Measurements from ENCODE around the gene RAPGEF1.

RAPGEF1 gene

GRCh38 chr9:131603711-131604439 lies 136.0 kb downstream of the RAPGEF1 start:
- DNase-seq (ENCODE audit: low spot score), result no peak

- no peak for DNase-seq (ENCODE audit: low spot score)
Measured at GRCh38 chr9:131603199-131603598, 136.7 kb downstream of the RAPGEF1 start.

- DNase-seq (ENCODE audit: low spot score), result no peak
Measured at GRCh38 chr9:131601683-131602181, 138.1 kb downstream of the RAPGEF1 start.

- DNase-seq (ENCODE audit: low spot score), result no peak
Measured at GRCh38 chr9:131598121-131598520, 141.8 kb downstream of the RAPGEF1 start.

- no peak for DNase-seq (ENCODE audit: low spot score)
Measured at GRCh38 chr9:131597246-131597645, 142.6 kb downstream of the RAPGEF1 start.

GRCh38 chr9:131596430-131596743 lies 143.5 kb downstream of the RAPGEF1 start:
- DNase-seq (ENCODE audit: low spot score), result no peak

- DNase-seq (ENCODE audit: low spot score), result no peak
Measured at GRCh38 chr9:131595696-131596429, 144.0 kb downstream of the RAPGEF1 start.

- DNase-seq (ENCODE audit: low spot score), result no peak
Measured at GRCh38 chr9:131594906-131595665, 144.8 kb downstream of the RAPGEF1 start.

- DNase-seq (ENCODE audit: low spot score), result no peak
Measured at GRCh38 chr9:131593936-131594665, 145.8 kb downstream of the RAPGEF1 start.

- DNase-seq (ENCODE audit: low spot score), result no peak
Measured at GRCh38 chr9:131593091-131593820, 146.6 kb downstream of the RAPGEF1 start.

GRCh38 chr9:131591845-131592208 lies 148.0 kb downstream of the RAPGEF1 start:
- DNase-seq (ENCODE audit: low spot score), result no peak

GRCh38 chr9:131590907-131591844 lies 148.7 kb downstream of the RAPGEF1 start:
- peak; percentile 90 for DNase-seq (ENCODE audit: low spot score)

- DNase-seq (ENCODE audit: low spot score), result no peak
Measured at GRCh38 chr9:131590449-131590848, 149.4 kb downstream of the RAPGEF1 start.

GRCh38 chr9:131589993-131590392 lies 149.9 kb downstream of the RAPGEF1 start:
- no peak for DNase-seq (ENCODE audit: low spot score)

- no peak for DNase-seq (ENCODE audit: low spot score)
Measured at GRCh38 chr9:131589124-131589711, 150.7 kb downstream of the RAPGEF1 start.

GRCh38 chr9:131588396-131588795 lies 151.5 kb downstream of the RAPGEF1 start:
- no peak for DNase-seq (ENCODE audit: low spot score)

GRCh38 chr9:131587906-131588305 lies 152.0 kb downstream of the RAPGEF1 start:
- DNase-seq (ENCODE audit: low spot score), result no peak

GRCh38 chr9:131587331-131587730 lies 152.5 kb downstream of the RAPGEF1 start:
- DNase-seq (ENCODE audit: low spot score), result no peak

GRCh38 chr9:131585375-131585774 lies 154.5 kb downstream of the RAPGEF1 start:
- DNase-seq (ENCODE audit: low spot score), result no peak

- no peak for DNase-seq (ENCODE audit: low spot score)
Measured at GRCh38 chr9:131584858-131585257, 155.0 kb downstream of the RAPGEF1 start.
